ENCODE data around the gene NPY4R. TPM values are rescaled to one million over a fixed set of nuclear protein-coding genes. Genes with fewer than 3 reads are reported as not detected.
"Not testable (repeated sequence)": the region's sequence is repeated elsewhere in the genome, so short reads cannot be mapped to it uniquely, and the experiment has no call there.

NPY4R gene
- 0.16 TPM for polyA plus RNA-seq (2013, experiment 1 of 2; ENCODE audit: insufficient read length)
- polyA plus RNA-seq (2013, experiment 2 of 2; ENCODE audit: insufficient read length): 0.40 TPM

GRCh38 chr10:46465765-46466164, at the start of gene NPY4R:
TSS of gene NPY4R (minus strand) at chr10:46465958. CDS start at chr10:46462635, 3,323 bp downstream.
- not testable (repeated sequence) for DNase-seq

- DNase-seq: no peak
Observed at GRCh38 chr10:46515366-46515765, 49.6 kb upstream of the NPY4R start.

- no peak for DNase-seq
Observed at GRCh38 chr10:46514899-46515298, 49.1 kb upstream of the NPY4R start.

GRCh38 chr10:46514431-46514861, 48.7 kb upstream of the NPY4R start:
- DNase-seq: no peak

- not testable (repeated sequence) for DNase-seq
Observed at GRCh38 chr10:46513333-46513732, 47.6 kb upstream of the NPY4R start.

GRCh38 chr10:46512725-46513124, 47.0 kb upstream of the NPY4R start:
- DNase-seq: not testable (repeated sequence)

- not testable (repeated sequence) for DNase-seq
Observed at GRCh38 chr10:46512002-46512401, 46.2 kb upstream of the NPY4R start.

GRCh38 chr10:46499990-46500389, 34.2 kb upstream of the NPY4R start:
- DNase-seq: not testable (repeated sequence)

- DNase-seq: not testable (repeated sequence)
Observed at GRCh38 chr10:46498985-46499703, 33.4 kb upstream of the NPY4R start.

GRCh38 chr10:46497878-46498277, 32.1 kb upstream of the NPY4R start:
- DNase-seq: not testable (repeated sequence)

- DNase-seq: not testable (repeated sequence)
Observed at GRCh38 chr10:46497401-46497800, 31.6 kb upstream of the NPY4R start.

GRCh38 chr10:46491364-46492114, 25.8 kb upstream of the NPY4R start:
- not testable (repeated sequence) for DNase-seq

GRCh38 chr10:46490285-46490684, 24.5 kb upstream of the NPY4R start:
- DNase-seq: not testable (repeated sequence)

- DNase-seq: not testable (repeated sequence)
Observed at GRCh38 chr10:46486459-46486858, 20.7 kb upstream of the NPY4R start.

GRCh38 chr10:46474746-46475320, 9.1 kb upstream of the NPY4R start:
- not testable (repeated sequence) for DNase-seq

GRCh38 chr10:46473758-46474157, 8.0 kb upstream of the NPY4R start:
- not testable (repeated sequence) for DNase-seq

GRCh38 chr10:46470134-46470533, 4.4 kb upstream of the NPY4R start:
- not testable (repeated sequence) for DNase-seq

- DNase-seq: not testable (repeated sequence)
Observed at GRCh38 chr10:46468119-46468809, 2.5 kb upstream of the NPY4R start.

- peak; percentile 59 for DNase-seq
Observed at GRCh38 chr10:46463608-46464007, 2.1 kb downstream of the NPY4R start.

GRCh38 chr10:46462276-46462675, 3.5 kb downstream of the NPY4R start:
- DNase-seq: not testable (repeated sequence)

- not testable (repeated sequence) for DNase-seq
Observed at GRCh38 chr10:46459579-46459978, 6.2 kb downstream of the NPY4R start.

GRCh38 chr10:46457071-46457470, 8.7 kb downstream of the NPY4R start:
- DNase-seq: not testable (repeated sequence)
